Muscle layer of colon (tissue), 2 donors: ENCODE measurements around the gene GRHPR.

Source experiments
- H3K27ac ChIP-seq: one replicate; pipeline ENCODE4 v1.7.0; 2013; ENCODE audit warnings: low read depth, mild to moderate bottlenecking, low read length, moderate library complexity
- H3K27me3 ChIP-seq, 2 donors: one replicate each; pipeline ENCODE4 v1.7.0; 2013; ENCODE audit warnings: low read length in 2 of 2, mild to moderate bottlenecking in 2 of 2; ENCODE audit not compliant: insufficient read depth in 2 of 2, control insufficient read depth in 1 of 2
- H3K36me3 ChIP-seq: one replicate; pipeline ENCODE4 v1.7.0; 2013; ENCODE audit warnings: mild to moderate bottlenecking, low read length; ENCODE audit not compliant: insufficient read depth
- H3K4me1 ChIP-seq: one replicate; pipeline ENCODE4 v1.7.0; 2013; ENCODE audit warnings: mild to moderate bottlenecking, low read length; ENCODE audit not compliant: insufficient read depth
- H3K4me3 ChIP-seq, 2 donors: one replicate each; pipeline ENCODE4 v1.7.0; 2013; ENCODE audit warnings: low read length in 2 of 2, low read depth in 1 of 2, mild to moderate bottlenecking in 1 of 2, moderate library complexity in 1 of 2
- H3K9ac ChIP-seq: one replicate; pipeline ENCODE4 v1.7.0; 2013; ENCODE audit warnings: low read length
- H3K9me3 ChIP-seq: one replicate; pipeline ENCODE4 v1.7.0; 2013; ENCODE audit warnings: mild to moderate bottlenecking, low read length
- donor health status: abdominal sarcoma.
- donor health status: Adenocarcinoma of cecum.

The GRHPR gene

GRCh38 chr9:37404590-37404989 is 17.9 kb upstream of the GRHPR start:
- Histone ChIP-seq H3K27ac (no peak overlapping the region), H3K9me3 (no peaks in the 10 kb centered on the region), H3K9ac (no peak overlapping the region), H3K36me3 (no peaks in the 10 kb centered on the region), H3K4me1 (no peaks in the 10 kb centered on the region), H3K4me3 (no peak overlapping the region), H3K27me3 (no peaks in the 10 kb centered on the region)

GRCh38 chr9:37405350-37405749 is 17.1 kb upstream of the GRHPR start:
- Histone ChIP-seq H3K36me3 (no peaks in the 10 kb centered on the region), H3K4me3 (no peak overlapping the region), H3K27me3 (no peaks in the 10 kb centered on the region), H3K9me3 (no peaks in the 10 kb centered on the region), H3K9ac (no peak overlapping the region), H3K4me1 (no peaks in the 10 kb centered on the region), H3K27ac (no peak overlapping the region)

- no peak overlapping the region for H3K27ac ChIP-seq
- H3K27me3 ChIP-seq, result no peaks in the 10 kb centered on the region
- H3K4me1 ChIP-seq, result no peaks in the 10 kb centered on the region
- H3K9me3 ChIP-seq, result no peaks in the 10 kb centered on the region
- H3K9ac ChIP-seq, result no peak overlapping the region
- no peaks in the 10 kb centered on the region for H3K36me3 ChIP-seq
- no peak overlapping the region for H3K4me3 ChIP-seq
Observed at GRCh38 chr9:37405764-37406380, 16.6 kb upstream of the GRHPR start.

- H3K27ac ChIP-seq, result no peak overlapping the region
Observed at GRCh38 chr9:37406603-37407401, 15.7 kb upstream of the GRHPR start.

GRCh38 chr9:37407468-37407867 is 15.0 kb upstream of the GRHPR start:
- Histone ChIP-seq H3K36me3 (no peaks in the 10 kb centered on the region), H3K4me3 (no peak overlapping the region), H3K4me1 (no peaks in the 10 kb centered on the region), H3K9ac (no peak overlapping the region), H3K27me3 (no peaks in the 10 kb centered on the region), H3K9me3 (no peaks in the 10 kb centered on the region), H3K27ac (no peak overlapping the region)

More at GRCh38 chr9:37406603-37407401, 15.7 kb upstream of the GRHPR start:
- no peaks in the 10 kb centered on the region for H3K9me3 ChIP-seq
- H3K9ac ChIP-seq, result no peak overlapping the region
- H3K27me3 ChIP-seq, result no peaks in the 10 kb centered on the region
- no peaks in the 10 kb centered on the region for H3K36me3 ChIP-seq
- H3K4me3 ChIP-seq, result no peak overlapping the region
- no peaks in the 10 kb centered on the region for H3K4me1 ChIP-seq

- Histone ChIP-seq H3K9me3 (no peaks in the 10 kb centered on the region), H3K27ac (no peak overlapping the region), H3K4me1 (no peaks in the 10 kb centered on the region), H3K27me3 (no peaks in the 10 kb centered on the region), H3K4me3 (no peak overlapping the region), H3K9ac (no peak overlapping the region), H3K36me3 (no peaks in the 10 kb centered on the region)
Observed at GRCh38 chr9:37408933-37409710, 13.4 kb upstream of the GRHPR start.

- no peaks in the 10 kb centered on the region for H3K27me3 ChIP-seq
- no peak overlapping the region for H3K27ac ChIP-seq
- H3K9me3 ChIP-seq, result no peaks in the 10 kb centered on the region
- H3K4me1 ChIP-seq, result peaks cover 8% of the 10 kb centered on the region
- no peak overlapping the region for H3K9ac ChIP-seq
- H3K36me3 ChIP-seq, result no peaks in the 10 kb centered on the region
- no peak overlapping the region for H3K4me3 ChIP-seq
Observed at GRCh38 chr9:37410354-37410861, 12.1 kb upstream of the GRHPR start.

- Histone ChIP-seq H3K9ac (no peak overlapping the region), H3K4me1 (peaks cover 8% of the 10 kb centered on the region), H3K27me3 (no peaks in the 10 kb centered on the region), H3K36me3 (no peaks in the 10 kb centered on the region), H3K4me3 (no peak overlapping the region), H3K27ac (no peak overlapping the region), H3K9me3 (no peaks in the 10 kb centered on the region)
Observed at GRCh38 chr9:37410969-37411785, 11.3 kb upstream of the GRHPR start.

GRCh38 chr9:37412431-37413151 is 9.9 kb upstream of the GRHPR start:
- Histone ChIP-seq H3K27ac (no peak overlapping the region), H3K9ac (no peak overlapping the region)

GRCh38 chr9:37413311-37413710 is 9.2 kb upstream of the GRHPR start:
- Histone ChIP-seq H3K36me3 (no peaks in the 10 kb centered on the region), H3K9ac (no peak overlapping the region), H3K27ac (no peak overlapping the region), H3K4me1 (peaks cover 8% of the 10 kb centered on the region), H3K9me3 (no peaks in the 10 kb centered on the region), H3K27me3 (no peaks in the 10 kb centered on the region), H3K4me3 (no peak overlapping the region)

More at GRCh38 chr9:37412431-37413151, 9.9 kb upstream of the GRHPR start:
- peaks cover 8% of the 10 kb centered on the region for H3K4me1 ChIP-seq
- H3K9me3 ChIP-seq, result no peaks in the 10 kb centered on the region
- no peaks in the 10 kb centered on the region for H3K27me3 ChIP-seq
- H3K4me3 ChIP-seq, result no peak overlapping the region
- no peaks in the 10 kb centered on the region for H3K36me3 ChIP-seq
